Erythroblast (primary cell): ENCODE results near the gene LHX3.

ENCODE experiments used
- GATA1 ChIP-seq: IDR thresholded peaks from 2 replicates; pipeline ENCODE4 v1.6.1; 2011; ENCODE audit warnings: low read depth, mild to moderate bottlenecking, control low read depth, low read length, moderate library complexity
- POLR2A ChIP-seq: IDR thresholded peaks from 2 replicates; pipeline ENCODE4 v1.6.1; 2011; ENCODE audit warnings: mild to moderate bottlenecking, low read length

DNA sequence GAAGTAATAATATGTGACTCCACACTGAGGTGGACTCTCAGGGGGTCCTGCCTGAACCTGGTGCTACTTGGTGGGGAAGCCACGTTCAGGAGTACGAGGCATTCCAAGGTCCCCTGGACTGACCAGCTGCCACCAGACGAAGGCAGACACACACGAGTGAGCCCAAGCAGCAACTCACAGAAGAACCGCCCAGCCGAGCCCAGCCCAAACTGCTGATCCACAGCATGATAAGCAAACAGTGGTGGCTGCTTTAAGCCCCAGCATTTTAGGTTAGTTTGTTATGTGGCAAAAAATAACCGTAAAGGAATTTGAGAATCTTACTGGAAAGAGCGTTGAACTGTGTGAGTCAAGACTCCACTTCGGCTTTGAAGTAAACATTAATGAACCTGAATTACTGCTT, 8.8 kb upstream of the LHX3 start:
- TF ChIP-seq POLR2A, result no peak
- TF ChIP-seq GATA1, result no peak
